Measurements from ENCODE around the gene SPTBN4.
"Not testable (repeated sequence)": the region's sequence is repeated elsewhere in the genome, so short reads cannot be mapped to it uniquely, and the experiment has no call there.

SPTBN4 gene

DNA sequence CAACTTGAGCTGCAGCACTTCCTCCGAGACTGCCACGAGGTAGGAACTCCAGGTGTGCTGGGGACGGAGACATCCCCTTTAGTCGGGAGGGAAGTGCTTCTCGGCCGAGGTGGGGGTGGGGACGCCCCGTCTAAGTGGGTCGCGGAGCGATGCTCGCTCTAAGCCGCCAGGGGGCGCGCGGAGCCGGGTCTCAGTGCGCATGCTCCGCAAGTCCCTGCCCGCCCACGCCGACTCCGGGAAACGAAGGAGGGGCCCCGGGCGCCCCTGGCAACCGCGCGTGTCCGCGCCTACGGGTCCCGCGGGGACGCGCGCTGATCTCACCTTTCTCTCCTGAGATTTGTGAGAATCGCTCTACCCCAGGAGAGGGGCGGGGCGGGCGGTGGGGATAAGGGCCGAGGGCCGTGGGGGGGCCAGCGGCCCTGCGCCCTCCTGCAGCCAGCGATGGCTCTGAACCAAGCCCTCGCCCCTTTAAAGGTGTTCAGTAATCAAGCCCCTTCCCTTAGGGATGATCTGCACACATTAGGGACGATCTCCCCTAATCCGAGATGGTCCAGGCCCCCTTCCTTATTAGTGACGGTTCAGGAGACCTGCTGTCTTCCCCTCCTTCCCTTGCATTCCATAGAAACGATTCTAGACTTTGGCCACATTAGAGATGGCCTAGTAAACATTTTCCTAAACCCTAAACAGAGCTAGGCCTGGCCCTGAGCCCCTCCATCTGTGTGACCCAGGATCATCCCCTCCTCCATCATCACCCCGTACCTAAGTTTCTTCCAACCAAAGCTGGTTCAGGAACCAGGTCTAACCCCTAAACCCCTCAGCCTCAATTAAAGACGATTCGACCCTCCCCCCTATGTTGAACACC is 62.5 kb downstream of the SPTBN4 start:
- no peaks in the 10 kb centered on the region for H3K36me3 ChIP-seq (ENCODE audit: control insufficient read depth, insufficient read depth, low read length)
- no peaks in the 10 kb centered on the region for H3K9me3 ChIP-seq (ENCODE audit: control insufficient read depth, insufficient read depth, low read length)
- peaks cover 25% of the 10 kb centered on the region for H3K27me3 ChIP-seq (ENCODE audit: control insufficient read depth, insufficient read depth, low read length)
- no peaks in the 10 kb centered on the region for H3K4me1 ChIP-seq (ENCODE audit: control insufficient read depth, insufficient read depth, low read length)
- H3K9ac ChIP-seq (ENCODE audit: low read depth, low read length) = no peak overlapping the region
- H3K4me3 ChIP-seq (ENCODE audit: low read depth, low read length) = peak overlapping the region; percentile 63

DNA sequence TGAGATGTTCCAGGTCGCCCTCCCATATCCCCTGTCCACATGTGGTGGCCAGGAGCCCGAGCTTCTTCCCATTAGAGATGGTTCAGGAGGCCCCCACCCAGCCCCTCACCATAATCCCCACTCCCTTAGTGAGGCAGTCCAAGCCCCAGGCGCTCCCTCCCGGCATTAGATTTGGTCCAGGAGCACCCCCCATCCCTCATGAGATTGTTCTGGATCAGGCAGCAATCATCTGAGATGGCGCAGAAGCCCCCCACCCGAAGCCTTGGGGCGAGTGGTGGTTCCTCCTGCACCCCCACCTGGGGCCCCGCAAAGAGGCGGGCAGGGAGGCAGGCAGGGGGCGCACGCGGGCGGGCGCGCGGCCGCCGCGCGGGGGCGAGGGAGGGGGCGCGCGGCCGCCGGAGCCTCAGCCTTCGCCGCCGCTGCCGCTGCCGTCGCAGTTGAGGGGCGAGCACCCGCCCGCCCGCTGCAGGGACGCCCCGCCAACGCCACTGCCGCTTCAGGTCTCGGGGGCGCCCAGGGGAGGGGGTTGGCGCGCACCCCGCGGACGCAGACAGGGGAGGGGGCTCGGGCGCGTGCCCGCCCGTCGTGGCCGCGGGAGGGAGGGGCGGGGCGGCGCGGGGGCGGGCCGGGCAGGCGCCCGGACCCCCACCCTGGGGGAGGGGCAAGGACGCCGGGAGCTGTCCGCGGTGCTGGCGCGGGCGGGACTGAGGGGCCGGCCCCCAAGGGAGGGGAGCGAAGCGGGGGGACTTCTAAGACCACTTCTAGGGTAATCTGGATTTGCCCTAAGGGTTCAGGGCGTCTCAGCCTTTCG is 63.5 kb downstream of the SPTBN4 start:
- H3K4me3 ChIP-seq (ENCODE audit: low read depth, low read length) = peak overlapping the region; percentile 63

DNA sequence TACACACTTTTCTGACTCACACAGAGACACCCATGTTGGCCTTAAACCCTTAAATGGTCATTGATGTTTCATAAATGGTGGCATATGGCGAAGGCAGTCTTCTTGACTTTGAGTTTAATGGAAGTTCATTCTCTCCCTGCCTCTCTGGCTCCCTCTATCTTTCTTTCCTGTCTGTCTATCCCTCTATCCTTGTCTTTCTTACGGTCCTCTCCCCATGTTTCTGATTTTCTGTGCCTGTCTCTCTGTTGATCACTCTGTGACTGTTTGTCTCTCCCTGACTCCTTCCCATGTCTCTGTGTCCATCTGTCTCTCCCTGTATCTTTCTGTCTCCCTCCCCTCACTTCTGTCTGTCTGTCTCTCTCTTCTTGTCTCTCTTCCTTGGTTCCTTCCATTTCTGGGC is 66.7 kb downstream of the SPTBN4 start:
- Histone ChIP-seq H3K9me3 (ENCODE audit: control insufficient read depth, insufficient read depth, low read length) (no peaks in the 10 kb centered on the region), H3K27me3 (ENCODE audit: control insufficient read depth, insufficient read depth, low read length) (peaks cover 16% of the 10 kb centered on the region), H3K4me3 (ENCODE audit: low read depth, low read length) (no peak overlapping the region), H3K4me1 (ENCODE audit: control insufficient read depth, insufficient read depth, low read length) (no peaks in the 10 kb centered on the region), H3K36me3 (ENCODE audit: control insufficient read depth, insufficient read depth, low read length) (no peaks in the 10 kb centered on the region), H3K9ac (ENCODE audit: low read depth, low read length) (no peak overlapping the region)

More for the DNA sequence above, 63.5 kb downstream of the SPTBN4 start:
- H3K9me3 ChIP-seq (ENCODE audit: control insufficient read depth, insufficient read depth, low read length) = no peaks in the 10 kb centered on the region
- no peaks in the 10 kb centered on the region for H3K4me1 ChIP-seq (ENCODE audit: control insufficient read depth, insufficient read depth, low read length)
- H3K27me3 ChIP-seq (ENCODE audit: control insufficient read depth, insufficient read depth, low read length) = peaks cover 20% of the 10 kb centered on the region
- H3K36me3 ChIP-seq (ENCODE audit: control insufficient read depth, insufficient read depth, low read length) = no peaks in the 10 kb centered on the region
- no peak overlapping the region for H3K9ac ChIP-seq (ENCODE audit: low read depth, low read length)

DNA sequence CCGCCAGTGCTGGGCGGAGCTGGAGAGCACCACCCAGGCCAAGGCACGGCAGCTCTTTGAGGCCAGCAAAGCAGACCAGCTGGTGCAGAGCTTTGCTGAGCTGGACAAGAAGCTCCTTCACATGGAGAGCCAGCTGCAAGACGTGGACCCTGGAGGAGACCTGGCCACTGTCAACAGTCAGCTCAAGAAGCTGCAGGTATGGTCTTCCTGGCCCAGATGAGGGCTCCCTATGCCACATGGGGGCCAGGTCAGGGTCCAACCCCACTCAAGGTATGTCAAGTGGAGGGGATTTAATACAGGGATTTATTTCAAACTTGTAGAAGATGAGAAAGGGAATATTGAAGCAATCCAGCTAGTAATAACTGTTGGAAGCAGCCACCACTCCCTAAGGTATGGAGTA is 67.3 kb downstream of the SPTBN4 start:
- H3K36me3 ChIP-seq (ENCODE audit: control insufficient read depth, insufficient read depth, low read length) = no peaks in the 10 kb centered on the region
- H3K9me3 ChIP-seq (ENCODE audit: control insufficient read depth, insufficient read depth, low read length) = no peaks in the 10 kb centered on the region
- no peak overlapping the region for H3K9ac ChIP-seq (ENCODE audit: low read depth, low read length)

DNA sequence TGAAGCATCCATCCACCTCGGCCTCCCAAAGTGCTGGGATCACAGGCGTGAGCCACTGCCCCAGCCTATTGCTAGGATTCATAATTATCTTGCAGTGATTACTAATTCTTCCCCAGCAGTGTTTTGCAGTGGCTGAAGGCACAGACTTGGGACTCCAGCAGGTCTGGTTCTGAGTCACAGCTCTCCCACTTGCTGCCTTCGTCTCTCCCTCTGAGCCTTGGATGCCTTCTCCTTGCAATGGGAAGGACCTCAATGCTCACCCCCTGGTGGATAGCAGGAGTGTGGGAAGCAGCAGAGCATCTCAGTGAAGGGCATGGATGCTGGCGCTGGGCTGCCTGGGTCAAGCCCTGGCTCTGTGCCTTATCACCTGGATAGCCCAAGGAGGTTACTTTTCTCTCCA is 72.3 kb downstream of the SPTBN4 start:
- H3K9ac ChIP-seq (ENCODE audit: low read depth, low read length) = no peak overlapping the region
- H3K27me3 ChIP-seq (ENCODE audit: control insufficient read depth, insufficient read depth, low read length) = no peaks in the 10 kb centered on the region
- no peaks in the 10 kb centered on the region for H3K36me3 ChIP-seq (ENCODE audit: control insufficient read depth, insufficient read depth, low read length)
- no peaks in the 10 kb centered on the region for H3K9me3 ChIP-seq (ENCODE audit: control insufficient read depth, insufficient read depth, low read length)
- H3K4me1 ChIP-seq (ENCODE audit: control insufficient read depth, insufficient read depth, low read length) = no peaks in the 10 kb centered on the region
- no peak overlapping the region for H3K4me3 ChIP-seq (ENCODE audit: low read depth, low read length)

More for the DNA sequence above, 67.3 kb downstream of the SPTBN4 start:
- no peak overlapping the region for H3K4me3 ChIP-seq (ENCODE audit: low read depth, low read length)
- H3K27me3 ChIP-seq (ENCODE audit: control insufficient read depth, insufficient read depth, low read length) = peaks cover 14% of the 10 kb centered on the region
- no peaks in the 10 kb centered on the region for H3K4me1 ChIP-seq (ENCODE audit: control insufficient read depth, insufficient read depth, low read length)

DNA sequence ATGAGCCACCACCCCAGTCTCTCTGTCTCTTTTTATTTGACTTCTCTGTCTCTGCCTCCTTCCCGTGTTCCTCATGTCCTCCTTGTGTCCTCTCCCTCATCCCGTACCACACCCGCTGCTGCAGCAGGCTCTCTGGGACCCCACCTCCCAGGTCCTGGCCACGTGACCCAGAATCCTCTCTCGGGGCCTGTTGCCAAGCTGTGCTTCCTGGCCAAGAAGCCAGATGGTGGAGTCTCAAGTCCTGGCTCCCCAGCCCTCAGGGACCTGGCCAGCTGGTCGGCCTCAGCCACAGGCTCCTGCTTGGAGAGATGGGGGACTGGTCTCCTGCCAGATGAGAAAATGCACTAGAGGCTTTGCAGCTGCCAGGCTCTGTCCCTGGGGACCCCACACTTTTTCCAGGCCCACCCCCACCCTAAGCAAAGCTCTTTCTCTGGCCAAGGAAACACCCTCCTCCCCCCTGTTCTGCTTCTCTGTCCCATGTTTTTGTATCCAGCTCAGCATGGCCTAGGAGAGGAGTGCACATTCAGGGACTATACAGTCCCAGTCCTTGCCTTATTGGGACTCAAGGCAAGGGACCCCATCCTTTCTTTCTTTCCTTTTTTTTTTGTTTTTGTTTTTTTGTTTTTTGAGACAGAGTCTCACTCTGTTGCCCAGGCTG is 75.5 kb downstream of the SPTBN4 start:
- H3K36me3 ChIP-seq (ENCODE audit: control insufficient read depth, insufficient read depth, low read length) = no peaks in the 10 kb centered on the region
- H3K4me1 ChIP-seq (ENCODE audit: control insufficient read depth, insufficient read depth, low read length) = no peaks in the 10 kb centered on the region
- no peak overlapping the region for H3K4me3 ChIP-seq (ENCODE audit: low read depth, low read length)
- no peak overlapping the region for H3K9ac ChIP-seq (ENCODE audit: low read depth, low read length)
- H3K9me3 ChIP-seq (ENCODE audit: control insufficient read depth, insufficient read depth, low read length) = no peaks in the 10 kb centered on the region
- H3K27me3 ChIP-seq (ENCODE audit: control insufficient read depth, insufficient read depth, low read length) = no peaks in the 10 kb centered on the region

DNA sequence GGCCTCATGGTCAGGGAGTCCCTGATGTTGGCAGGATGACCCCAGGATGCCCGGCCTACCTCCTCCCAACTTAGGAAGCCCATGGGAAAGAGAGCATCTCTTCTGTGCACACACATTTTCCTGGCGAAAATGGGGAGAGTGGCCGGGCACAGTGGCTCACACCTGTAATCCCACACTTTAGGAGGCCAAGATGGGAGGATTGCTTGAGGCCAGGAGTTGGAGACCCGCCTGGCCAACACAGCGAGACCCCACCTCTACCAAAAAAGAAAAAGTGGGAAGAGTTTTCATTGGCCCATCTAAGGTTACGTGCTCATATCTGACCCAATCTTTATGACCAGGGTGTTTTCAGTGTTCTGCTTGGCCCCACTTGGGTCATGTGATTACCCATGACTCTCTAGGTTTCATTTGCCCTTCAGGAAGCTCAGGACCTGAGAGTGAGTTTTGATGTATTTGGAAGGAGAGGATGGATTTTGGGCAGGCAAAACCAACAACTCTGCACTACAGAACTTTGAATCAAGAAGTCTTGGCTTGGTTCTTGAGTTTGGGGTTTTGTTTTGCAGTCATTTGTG is 76.3 kb downstream of the SPTBN4 start:
- Histone ChIP-seq H3K4me1 (ENCODE audit: control insufficient read depth, insufficient read depth, low read length) (no peaks in the 10 kb centered on the region), H3K9ac (ENCODE audit: low read depth, low read length) (no peak overlapping the region), H3K4me3 (ENCODE audit: low read depth, low read length) (no peak overlapping the region), H3K36me3 (ENCODE audit: control insufficient read depth, insufficient read depth, low read length) (no peaks in the 10 kb centered on the region), H3K27me3 (ENCODE audit: control insufficient read depth, insufficient read depth, low read length) (peaks cover 6% of the 10 kb centered on the region), H3K9me3 (ENCODE audit: control insufficient read depth, insufficient read depth, low read length) (no peaks in the 10 kb centered on the region)

DNA sequence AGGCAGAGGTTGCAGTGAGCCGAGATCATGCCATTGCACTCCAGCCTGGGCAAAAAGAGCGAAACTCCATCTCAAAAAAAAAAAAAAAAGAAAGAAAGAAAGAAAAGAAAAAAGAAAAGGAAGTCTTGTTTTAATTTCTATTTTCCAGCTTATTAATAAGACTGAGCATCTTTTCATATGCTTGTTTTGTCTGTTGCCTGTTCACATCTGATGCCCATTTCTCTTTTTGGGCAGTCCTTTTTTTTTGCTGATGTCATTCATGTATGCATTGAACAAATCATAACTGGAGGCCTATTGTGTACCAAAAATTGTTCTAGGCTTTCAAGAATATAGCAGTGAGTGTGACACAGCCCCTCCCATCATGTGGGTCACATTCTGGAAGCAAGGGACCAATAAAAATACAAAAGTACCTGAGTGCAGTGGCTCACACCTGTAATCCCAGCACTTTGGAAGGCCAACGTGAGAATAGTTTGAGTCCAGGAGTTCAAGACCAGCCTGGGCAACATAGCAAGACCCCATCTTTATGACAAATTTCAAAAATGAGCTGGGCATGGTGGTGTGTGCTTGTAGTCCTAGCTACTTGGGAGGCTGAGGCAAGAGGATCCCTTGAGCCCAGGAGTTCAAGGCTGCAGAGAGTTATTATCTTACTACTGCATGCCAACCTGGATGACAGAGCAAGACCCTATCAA is 79.5 kb downstream of the SPTBN4 start:
- not testable (repeated sequence) for H3K4me1 ChIP-seq (ENCODE audit: control insufficient read depth, insufficient read depth, low read length); H3K9ac ChIP-seq (ENCODE audit: low read depth, low read length); H3K4me3 ChIP-seq (ENCODE audit: low read depth, low read length); H3K36me3 ChIP-seq (ENCODE audit: control insufficient read depth, insufficient read depth, low read length); H3K9me3 ChIP-seq (ENCODE audit: control insufficient read depth, insufficient read depth, low read length)
- H3K27me3 ChIP-seq (ENCODE audit: control insufficient read depth, insufficient read depth, low read length) = peaks cover 24% of the 10 kb centered on the region

DNA sequence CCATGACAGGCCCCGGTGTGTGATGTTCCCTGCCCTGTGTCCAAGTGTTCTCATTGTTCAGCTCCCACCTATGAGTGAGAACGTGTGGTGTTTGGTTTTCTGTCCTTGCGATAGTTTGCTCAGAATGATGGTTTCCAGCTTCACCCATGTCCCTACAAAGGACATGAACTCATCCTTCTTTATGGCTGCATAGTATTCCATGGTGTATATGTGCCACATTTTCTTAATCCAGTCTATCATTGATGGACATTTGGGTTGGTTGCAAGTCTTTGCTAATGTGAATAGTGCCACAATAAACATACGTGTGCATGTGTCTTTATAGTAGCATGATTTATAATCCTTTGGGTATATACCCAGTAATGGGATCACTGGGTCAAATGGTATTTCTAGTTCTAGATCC is 80.4 kb downstream of the SPTBN4 start:
- peaks cover 24% of the 10 kb centered on the region for H3K27me3 ChIP-seq (ENCODE audit: control insufficient read depth, insufficient read depth, low read length)
- not testable (repeated sequence) for H3K36me3 ChIP-seq (ENCODE audit: control insufficient read depth, insufficient read depth, low read length); H3K4me3 ChIP-seq (ENCODE audit: low read depth, low read length); H3K4me1 ChIP-seq (ENCODE audit: control insufficient read depth, insufficient read depth, low read length); H3K9me3 ChIP-seq (ENCODE audit: control insufficient read depth, insufficient read depth, low read length); H3K9ac ChIP-seq (ENCODE audit: low read depth, low read length)

DNA sequence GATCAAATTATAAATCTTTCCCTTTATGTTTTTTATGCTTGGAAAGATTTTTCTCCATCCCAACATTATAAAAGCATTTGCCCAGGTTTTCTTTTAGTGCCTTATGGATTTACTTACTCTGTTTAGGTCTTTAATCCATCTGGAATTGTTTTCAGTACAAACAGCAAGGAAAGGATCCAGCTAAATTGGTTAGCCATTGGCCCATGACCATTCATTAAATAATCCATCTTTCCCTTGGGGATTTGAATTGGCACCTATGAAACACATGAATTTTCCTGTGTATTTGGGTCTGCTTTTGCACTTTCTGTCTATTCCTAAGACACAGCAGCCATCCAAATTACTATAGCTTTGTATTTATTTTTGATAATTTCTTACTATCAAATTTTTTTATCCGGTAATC is 81.0 kb downstream of the SPTBN4 start:
- Histone ChIP-seq H3K27me3 (ENCODE audit: control insufficient read depth, insufficient read depth, low read length) (peaks cover 29% of the 10 kb centered on the region), H3K4me3 (ENCODE audit: low read depth, low read length) (no peak overlapping the region), H3K36me3 (ENCODE audit: control insufficient read depth, insufficient read depth, low read length) (no peaks in the 10 kb centered on the region), H3K9me3 (ENCODE audit: control insufficient read depth, insufficient read depth, low read length) (no peaks in the 10 kb centered on the region), H3K4me1 (ENCODE audit: control insufficient read depth, insufficient read depth, low read length) (no peaks in the 10 kb centered on the region), H3K9ac (ENCODE audit: low read depth, low read length) (no peak overlapping the region)

All from iPS-15b (cell line).